SK-N-SH (cell line): ENCODE measurements around the gene MIA. TPM values are rescaled to one million over a fixed set of nuclear protein-coding genes. Genes with fewer than 3 reads are reported as not detected.

Experiments used
- CTCF ChIA-PET: fragments of 300-600, 350-600 bp; formaldehyde crosslinking; extraction: SDS; loops from one replicate; lab custom pipeline; 2021; lab: Yijun Ruan, JAX
- POLR2A ChIA-PET: fragments of 350-600 bp; sonication (Branson Sonifier 250); formaldehyde crosslinking; extraction: SDS; loops from one replicate; lab custom pipeline; 2020; ENCODE audit warnings: antibody characterized with exemption, inconsistent platforms; lab: Yijun Ruan, JAX
- DNase-seq: peaks from one replicate; pipeline ENCODE4 v3.0.0; 2012
- H2AFZ ChIP-seq: fragments of 200-600 bp; sonication (generic); 2 replicates; pipeline ENCODE4 v1.8.1; 2016; ENCODE audit warnings: antibody characterized with exemption, mild to moderate bottlenecking, low read depth
- H3F3A ChIP-seq: fragments of 200-600 bp; sonication (generic); replicated peaks from 2 replicates; pipeline ENCODE3; 2016; ENCODE audit warnings: antibody characterized with exemption, mild to moderate bottlenecking; ENCODE audit not compliant: insufficient read depth
- H3K27ac ChIP-seq, 2 experiments: fragments of 200-500 bp in 1 of 2; fragments of 200-600 bp in 1 of 2; sonication (Bioruptor generic) in 1 of 2; sonication (generic), shearing (Covaris generic) in 1 of 2; 2 replicates each; pipeline versions ENCODE4 v1.5.1 to v1.6.1; 2014 to 2016; ENCODE audit warnings: low read depth in 2 of 2, inconsistent platforms in 1 of 2, low read length in 1 of 2, mild to moderate bottlenecking in 1 of 2, mixed read lengths in 1 of 2
- H3K27me3 ChIP-seq: fragments of 200-600 bp; sonication (generic), shearing (Covaris generic); 2 replicates; pipeline ENCODE4 v1.6.1; 2016; ENCODE audit warnings: mixed run types; ENCODE audit not compliant: insufficient read depth
- H3K36me3 ChIP-seq, 2 experiments: fragments of 200-500 bp in 1 of 2; fragments of 200-600 bp in 1 of 2; sonication (Bioruptor generic) in 1 of 2; sonication (generic) in 1 of 2; replicated peaks in 1 of 2; 2 replicates each; pipeline versions ENCODE3 to v1.5.1; 2014 to 2016; ENCODE audit warnings: low read length in 1 of 2, mild to moderate bottlenecking in 1 of 2; ENCODE audit not compliant: insufficient read depth in 2 of 2, control insufficient read depth in 1 of 2
- H3K4me1 ChIP-seq, 2 experiments: fragments of 200-500 bp in 1 of 2; fragments of 200-600 bp in 1 of 2; sonication (Bioruptor generic) in 1 of 2; sonication (generic), shearing (Covaris generic) in 1 of 2; 2 replicates each; pipeline versions ENCODE4 v1.5.1 to v1.6.1; 2014 to 2016; ENCODE audit warnings: low read depth in 1 of 2, low read length in 1 of 2, mixed run types in 1 of 2; ENCODE audit not compliant: insufficient read depth in 2 of 2, control insufficient read depth in 1 of 2
- H3K4me2 ChIP-seq: fragments of 200-600 bp; sonication (generic), shearing (Covaris generic); 2 replicates; pipeline ENCODE4 v1.6.1; 2017; ENCODE audit warnings: mixed run types
- H3K4me3 ChIP-seq, 2 experiments: fragments of 200-500 bp in 1 of 2; fragments of 200-600 bp in 1 of 2; sonication (Bioruptor generic) in 1 of 2; sonication (generic), shearing (Covaris generic) in 1 of 2; 2 replicates each; pipeline versions ENCODE4 v1.5.1 to v1.8.1; 2014 to 2016; ENCODE audit warnings: low read depth in 2 of 2, inconsistent platforms in 1 of 2, low read length in 1 of 2, mild to moderate bottlenecking in 1 of 2, mixed read lengths in 1 of 2, moderate library complexity in 1 of 2
- H3K79me2 ChIP-seq: fragments of 200-600 bp; sonication (generic); 2 replicates; pipeline ENCODE4 v1.8.1; 2017; ENCODE audit warnings: mild to moderate bottlenecking; ENCODE audit not compliant: insufficient read depth
- H3K9ac ChIP-seq: fragments of 200-600 bp; sonication (generic); 2 replicates; pipeline ENCODE4 v1.6.1; 2017; ENCODE audit warnings: mixed run types
- H3K9me2 ChIP-seq: fragments of 200-600 bp; sonication (generic); 2 replicates; pipeline ENCODE4 v1.6.1; 2017; ENCODE audit warnings: mixed run types
- H3K9me3 ChIP-seq: fragments of 200-600 bp; sonication (generic); 2 replicates; pipeline ENCODE4 v1.6.1; 2017; ENCODE audit warnings: mixed run types, mild to moderate bottlenecking, moderate library complexity
- H4K20me1 ChIP-seq: fragments of 200-600 bp; sonication (generic); 2 replicates; pipeline ENCODE4 v1.6.1; 2017; ENCODE audit warnings: mild to moderate bottlenecking, mixed run types; ENCODE audit not compliant: insufficient read depth
- EP300 ChIP-seq, 2 experiments: IDR thresholded peaks; 2 replicates each; pipeline versions ENCODE4 v1.4.0 to v1.6.1; 2012; ENCODE audit warnings: borderline replicate concordance in 1 of 2, low read depth in 1 of 2, low read length in 1 of 2
- EZH2phosphoT487 ChIP-seq: fragments of 200-600 bp; sonication (generic); IDR thresholded peaks from 2 replicates; pipeline ENCODE4 v1.6.1; 2017; ENCODE audit warnings: low read depth, mixed run types, mild to moderate bottlenecking, antibody characterized with exemption, moderate library complexity, borderline replicate concordance
- FOSL2 ChIP-seq: IDR thresholded peaks from 2 replicates; pipeline ENCODE4 v1.4.0; 2012; ENCODE audit warnings: low read depth, mild to moderate bottlenecking, moderate library complexity, borderline replicate concordance
- GABPA ChIP-seq: IDR thresholded peaks from 2 replicates; pipeline ENCODE4 v1.4.0; 2012; ENCODE audit warnings: low read depth, mild to moderate bottlenecking
- GATA2 ChIP-seq: sonication (generic); formaldehyde crosslinking; IDR thresholded peaks from 2 replicates; pipeline ENCODE4 v1.5.0; 2020; ENCODE audit warnings: mild to moderate bottlenecking, missing genetic modification reagents
- JUND ChIP-seq: IDR thresholded peaks from 2 replicates; pipeline ENCODE4 v1.4.0; 2012
- MEF2A ChIP-seq: IDR thresholded peaks from 2 replicates; pipeline ENCODE4 v1.4.0; 2012; ENCODE audit warnings: low read depth, borderline replicate concordance
- NFIC ChIP-seq: IDR thresholded peaks from 2 replicates; pipeline ENCODE4 v1.4.0; 2012; ENCODE audit warnings: borderline replicate concordance
- POLR2AphosphoS5 ChIP-seq: IDR thresholded peaks from 2 replicates; pipeline ENCODE4 v1.6.1; 2012; ENCODE audit warnings: low read depth, low read length
- REST ChIP-seq: IDR thresholded peaks from 2 replicates; pipeline ENCODE4 v1.6.1; 2012; ENCODE audit warnings: mild to moderate bottlenecking, low read depth, low read length, moderate library complexity
- RFX5 ChIP-seq: IDR thresholded peaks from 2 replicates; pipeline ENCODE4 v1.6.1; 2012; ENCODE audit warnings: mild to moderate bottlenecking, improper control_type of control experiment, low read length
- RXRA ChIP-seq: IDR thresholded peaks from 2 replicates; pipeline ENCODE4 v1.4.0; 2012; ENCODE audit warnings: low read depth, mild to moderate bottlenecking, borderline replicate concordance
- SIN3A ChIP-seq: IDR thresholded peaks from 2 replicates; pipeline ENCODE4 v1.6.1; 2012; ENCODE audit warnings: low read depth, mild to moderate bottlenecking, low read length, moderate library complexity, borderline replicate concordance
- SMC3 ChIP-seq: IDR thresholded peaks from 2 replicates; pipeline ENCODE4 v1.6.1; 2012; ENCODE audit warnings: low read depth, low read length, improper control_type of control experiment
- TCF12 ChIP-seq: IDR thresholded peaks from 2 replicates; pipeline ENCODE4 v1.4.0; 2012
- TEAD4 ChIP-seq: IDR thresholded peaks from 2 replicates; pipeline ENCODE4 v1.4.0; 2012; ENCODE audit warnings: mild to moderate bottlenecking, borderline replicate concordance; ENCODE audit not compliant: insufficient read depth
- USF1 ChIP-seq: IDR thresholded peaks from 2 replicates; pipeline ENCODE4 v1.4.0; 2012; ENCODE audit warnings: low read depth, borderline replicate concordance
- YY1 ChIP-seq: IDR thresholded peaks from 2 replicates; pipeline ENCODE4 v1.4.0; 2012; ENCODE audit warnings: low read depth, mild to moderate bottlenecking
- ZBTB33 ChIP-seq: IDR thresholded peaks from 2 replicates; pipeline ENCODE4 v1.4.0; 2012; ENCODE audit warnings: low read depth, borderline replicate concordance
- whole genome bisulfite sequencing: methylation state at CpG from one replicate; pipeline ENCODE4 v1.1.6; 2017; ENCODE audit warnings: low lambda C conversion rate; 5-methylcytosine and 5-hydroxymethylcytosine counted together
- polyA plus RNA-seq, 3 experiments: library from polyadenylated mRNA; depleted of rRNA; stranded (reverse); fragments of >200 nt; gene quantifications; 2 replicates each; pipeline ENCODE4 v1.2.3, GENCODE V29; 2012
- TF ChIP-seq, protein P1 (sequence below): IDR thresholded peaks from 2 replicates; pipeline ENCODE4; 2012

The MIA gene
- polyA plus RNA-seq, 1 of the 3 experiments (the other 2 are of a cell fraction): not detected

GRCh38 chr19:40809358-40810086 is 34.2 kb downstream of the MIA start:
- Histone ChIP-seq H4K20me1 (peaks cover 56% of the 10 kb centered on the region), H3K27me3 (no peaks in the 10 kb centered on the region), H3K9ac (no peak overlapping the region), H3K79me2 (peaks cover 50% of the 10 kb centered on the region), H3K9me2 (no peaks in the 10 kb centered on the region), H3K4me3 (no peak overlapping the region), H3K4me2 (no peak overlapping the region), H2AFZ (no peak overlapping the region), H3K36me3 (peaks cover 19 to 32% of the 10 kb centered on the region in 2 experiments), H3K9me3 (no peaks in the 10 kb centered on the region), H3F3A (peaks cover 22% of the 10 kb centered on the region), H3K4me1 (peaks cover 12 to 38% of the 10 kb centered on the region in 2 experiments; a peak in 3 of 4 replicates), H3K27ac (no peak overlapping the region)
- DNase-seq: no peak
- 97% methylated on average over 37 of the region's 39 CpGs for WGBS
- ChIA-PET POLR2A (interaction anchor here (0.5 kb wide), 1 partner anchor 87 kb away, joined by 3 read pairs; no protein-coding TSS in a partner anchor), CTCF (interaction anchor here (1.0 to 5.4 kb wide), 2 partner anchors 9 to 147 kb away, joined by 3 to 54 read pairs; no protein-coding TSS in a partner anchor)
- TF ChIP-seq GATA2 (CRISPR knock-in tag) (no peak), RFX5 (no peak), FOSL2 (no peak), SMC3 (no peak), POLR2AphosphoS5 (no peak), EP300 (IDR thresholded peaks at IDR 0.05; ENCODE audit: borderline replicate concordance in 1 of 2, low read depth in 1 of 2, low read length in 1 of 2) (no peak), SIN3A (no peak), GABPA (no peak), USF1 (no peak), EZH2phosphoT487 (no peak), RXRA (no peak), TEAD4 (no peak), YY1 (no peak), TCF12 (no peak), MEF2A (no peak), NFIC (no peak)
- TF ChIP-seq, protein P1, sequence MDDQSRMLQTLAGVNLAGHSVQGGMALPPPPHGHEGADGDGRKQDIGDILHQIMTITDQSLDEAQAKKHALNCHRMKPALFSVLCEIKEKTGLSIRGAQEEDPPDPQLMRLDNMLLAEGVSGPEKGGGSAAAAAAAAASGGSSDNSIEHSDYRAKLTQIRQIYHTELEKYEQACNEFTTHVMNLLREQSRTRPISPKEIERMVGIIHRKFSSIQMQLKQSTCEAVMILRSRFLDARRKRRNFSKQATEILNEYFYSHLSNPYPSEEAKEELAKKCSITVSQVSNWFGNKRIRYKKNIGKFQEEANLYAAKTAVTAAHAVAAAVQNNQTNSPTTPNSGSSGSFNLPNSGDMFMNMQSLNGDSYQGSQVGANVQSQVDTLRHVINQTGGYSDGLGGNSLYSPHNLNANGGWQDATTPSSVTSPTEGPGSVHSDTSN: no peak

DNA sequence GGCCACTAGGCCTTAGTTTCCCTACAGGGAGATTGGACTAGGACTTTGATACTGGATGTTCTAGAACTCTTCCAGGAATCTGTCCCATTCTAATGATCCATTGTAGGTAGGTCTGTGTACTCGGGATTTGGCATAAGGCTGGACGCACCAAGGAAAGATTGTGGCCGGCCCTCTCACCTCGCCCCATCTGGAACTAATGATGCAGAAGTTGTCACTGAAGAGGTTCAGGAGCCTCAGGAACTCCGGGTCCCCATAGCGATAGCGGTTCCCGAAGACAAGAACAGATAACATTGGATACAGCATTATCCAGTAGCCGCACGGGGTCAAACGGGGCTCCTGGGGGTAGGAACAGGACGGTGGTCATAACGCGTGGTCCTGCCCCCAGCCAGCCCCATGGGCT is 34.8 kb downstream of the MIA start:
- H3F3A ChIP-seq: peaks cover 21% of the 10 kb centered on the region
- no peak overlapping the region for H3K4me3 ChIP-seq
- WGBS: 98% methylated on average over 14 of the region's 14 CpGs
- no peaks in the 10 kb centered on the region for H3K27me3 ChIP-seq
- H3K27ac ChIP-seq: no peak overlapping the region
- H3K9me3 ChIP-seq: no peaks in the 10 kb centered on the region
- H3K4me2 ChIP-seq: no peak overlapping the region
- H3K36me3 ChIP-seq: peaks cover 19 to 31% of the 10 kb centered on the region in 2 experiments
- CTCF ChIA-PET: interaction anchor here (1.0 kb wide), 1 partner anchor 9 kb away, joined by 3 read pairs; no protein-coding TSS in a partner anchor
- peaks cover 44% of the 10 kb centered on the region for H3K79me2 ChIP-seq
- H3K9ac ChIP-seq: no peak overlapping the region
- H2AFZ ChIP-seq: no peak overlapping the region
- H4K20me1 ChIP-seq: peaks cover 49% of the 10 kb centered on the region
- POLR2A ChIA-PET: no interaction called here
- peaks cover 12 to 31% of the 10 kb centered on the region in 2 experiments; a peak in 3 of 4 replicates for H3K4me1 ChIP-seq
- no peaks in the 10 kb centered on the region for H3K9me2 ChIP-seq
- no peak for DNase-seq
- TF ChIP-seq USF1: no peak
- TF ChIP-seq ZBTB33: no peak
- no peak for TF ChIP-seq GABPA
- TF ChIP-seq YY1: no peak
- no peak for TF ChIP-seq JUND
- no peak for TF ChIP-seq EZH2phosphoT487
- no peak for TF ChIP-seq REST
